HG03196 (cell line): ENCODE measurements around the gene TM2D3.
"Not testable (repeated sequence)": the region's sequence is repeated elsewhere in the genome, so short reads cannot be mapped to it uniquely, and the experiment has no call there.

Experiments used
- ATAC-seq: cut with Tn5 transposase; IDR thresholded peaks from one replicate; pipeline ENCODE4 v1.9.1; 2021; ENCODE audit not compliant: unreplicated experiment

Gene TM2D3

GRCh38 chr15:101657968-101658784 is 6.0 kb upstream of the TM2D3 start:
- no peak for ATAC-seq

GRCh38 chr15:101657171-101657570 is 5.0 kb upstream of the TM2D3 start:
- ATAC-seq = no peak

GRCh38 chr15:101654624-101655337 is 2.6 kb upstream of the TM2D3 start:
- ATAC-seq = not testable (repeated sequence)

- ATAC-seq = no peak
These were observed 2.0 kb upstream of the TM2D3 start for GRCh38 chr15:101654171-101654570.

GRCh38 chr15:101652786-101653430 is 727 bp upstream of the TM2D3 start:
- ATAC-seq = peak; percentile 24

GRCh38 chr15:101651554-101652097 is 555 bp downstream of the TM2D3 start:
- peak; percentile 40 for ATAC-seq

- ATAC-seq = no peak
These were observed 2.0 kb downstream of the TM2D3 start for GRCh38 chr15:101650145-101650544.

GRCh38 chr15:101648356-101648755 is 3.8 kb downstream of the TM2D3 start:
- no peak for ATAC-seq

GRCh38 chr15:101647251-101647650 is 4.9 kb downstream of the TM2D3 start:
- ATAC-seq = no peak

- ATAC-seq = no peak
These were observed 5.5 kb downstream of the TM2D3 start for GRCh38 chr15:101646672-101647071.

- no peak for ATAC-seq
These were observed 9.8 kb downstream of the TM2D3 start for GRCh38 chr15:101642361-101642760.

GRCh38 chr15:101641894-101642293 is 10.3 kb downstream of the TM2D3 start:
- no peak for ATAC-seq

- peak; percentile 50 for ATAC-seq
These were observed 10.9 kb downstream of the TM2D3 start for GRCh38 chr15:101641129-101641764.

GRCh38 chr15:101639667-101640066 is 12.5 kb downstream of the TM2D3 start:
- no peak for ATAC-seq

GRCh38 chr15:101637919-101638318 is 14.3 kb downstream of the TM2D3 start:
- no peak for ATAC-seq

GRCh38 chr15:101637516-101637915 is 14.7 kb downstream of the TM2D3 start:
- ATAC-seq = no peak

GRCh38 chr15:101637038-101637437 is 15.1 kb downstream of the TM2D3 start:
- ATAC-seq = no peak

- ATAC-seq = no peak
These were observed 16.0 kb downstream of the TM2D3 start for GRCh38 chr15:101635944-101636727.

GRCh38 chr15:101633356-101633755 is 18.8 kb downstream of the TM2D3 start:
- ATAC-seq = no peak

- not testable (repeated sequence) for ATAC-seq
These were observed 25.5 kb downstream of the TM2D3 start for GRCh38 chr15:101626729-101627128.
